Osteoblast (primary cell): ENCODE measurements around the gene CPA3. TPM values are rescaled to one million over a fixed set of nuclear protein-coding genes. Genes with fewer than 3 reads are reported as not detected.

ENCODE experiments used
- DNase-seq: peaks from one replicate; pipeline ENCODE4 v3.0.0; 2011; ENCODE audit warnings: low spot score, mixed read lengths; ENCODE audit not compliant: insufficient read length; ENCODE audit errors: missing footprints
- H2AFZ ChIP-seq: 2 replicates; pipeline ENCODE4 v1.6.0; 2011; ENCODE audit warnings: mild to moderate bottlenecking, low read length
- H3K27ac ChIP-seq: 2 replicates; pipeline ENCODE4 v1.5.1; 2011; ENCODE audit warnings: mild to moderate bottlenecking, low read depth, low read length, moderate library complexity
- H3K27me3 ChIP-seq: 2 replicates; pipeline ENCODE4 v1.6.0; 2012; ENCODE audit warnings: mild to moderate bottlenecking, control low read depth, inconsistent platforms, low read length, moderate library complexity; ENCODE audit not compliant: insufficient read depth
- H3K36me3 ChIP-seq: 2 replicates; pipeline ENCODE4 v1.5.1; 2011; ENCODE audit warnings: mild to moderate bottlenecking, low read length, control low read depth, moderate library complexity; ENCODE audit not compliant: insufficient read depth
- H3K4me1 ChIP-seq: 2 replicates; pipeline ENCODE4 v1.5.1; 2011; ENCODE audit warnings: mild to moderate bottlenecking, low read length, control low read depth, moderate library complexity; ENCODE audit not compliant: insufficient read depth
- H3K4me2 ChIP-seq: 2 replicates; pipeline ENCODE4 v1.6.0; 2011; ENCODE audit warnings: mild to moderate bottlenecking, low read length; ENCODE audit not compliant: insufficient read depth
- H3K4me3 ChIP-seq: fragments of 200-600 bp; sonication (generic); 3 replicates; pipeline ENCODE4 v1.5.1; 2012; ENCODE audit warnings: mild to moderate bottlenecking, low read length, inconsistent platforms; ENCODE audit not compliant: insufficient read depth
- H3K79me2 ChIP-seq: 2 replicates; pipeline ENCODE4 v1.6.0; 2012; ENCODE audit warnings: mild to moderate bottlenecking, low read length, control low read depth, inconsistent platforms; ENCODE audit not compliant: insufficient read depth
- H3K9me3 ChIP-seq: 2 replicates; pipeline ENCODE4 v1.5.1; 2011; ENCODE audit warnings: low read depth, low read length, control low read depth
- H4K20me1 ChIP-seq: 2 replicates; pipeline ENCODE4 v1.6.0; 2012; ENCODE audit warnings: mild to moderate bottlenecking, low read length, control low read depth; ENCODE audit not compliant: insufficient read depth
- CTCF ChIP-seq: IDR thresholded peaks from 2 replicates; pipeline ENCODE4 v1.5.1; 2011; ENCODE audit warnings: mild to moderate bottlenecking, low read depth, low read length, moderate library complexity; ENCODE audit errors: extremely low read depth
- total RNA-seq: library from RNA; depleted of rRNA; stranded (reverse); fragments of >200 nt; gene quantifications from 2 replicates; pipeline ENCODE4 v1.2.3, GENCODE V29; 2012

The CPA3 gene
- total RNA-seq, 1 donor: 1.1 TPM

GRCh38 chr3:148840451-148840850 is 24.6 kb upstream of the CPA3 start:
- no peaks in the 10 kb centered on the region for H3K4me1 ChIP-seq
- no peaks in the 10 kb centered on the region for H4K20me1 ChIP-seq
- no peaks in the 10 kb centered on the region for H3K36me3 ChIP-seq
- no peak for TF ChIP-seq CTCF
- H3K9me3 ChIP-seq: no peaks in the 10 kb centered on the region
- no peak for DNase-seq
- H2AFZ ChIP-seq: no peak overlapping the region
- H3K27me3 ChIP-seq: no peaks in the 10 kb centered on the region
- H3K27ac ChIP-seq: no peak overlapping the region
- no peak overlapping the region for H3K4me2 ChIP-seq
- no peak overlapping the region for H3K4me3 ChIP-seq
- no peaks in the 10 kb centered on the region for H3K79me2 ChIP-seq

GRCh38 chr3:148845756-148846395 is 19.2 kb upstream of the CPA3 start:
- H4K20me1 ChIP-seq: no peaks in the 10 kb centered on the region
- H3K36me3 ChIP-seq: no peaks in the 10 kb centered on the region
- DNase-seq: no peak
- no peak overlapping the region for H3K4me3 ChIP-seq
- no peaks in the 10 kb centered on the region for H3K9me3 ChIP-seq
- H3K27me3 ChIP-seq: no peaks in the 10 kb centered on the region
- H3K4me1 ChIP-seq: no peaks in the 10 kb centered on the region
- no peak for TF ChIP-seq CTCF
- no peak overlapping the region for H3K27ac ChIP-seq
- H3K4me2 ChIP-seq: no peak overlapping the region
- no peaks in the 10 kb centered on the region for H3K79me2 ChIP-seq
- no peak overlapping the region for H2AFZ ChIP-seq

GRCh38 chr3:148847351-148847750 is 17.7 kb upstream of the CPA3 start:
- no peak overlapping the region for H3K4me2 ChIP-seq
- no peak for TF ChIP-seq CTCF
- H3K27ac ChIP-seq: no peak overlapping the region
- DNase-seq: no peak
- H3K4me3 ChIP-seq: no peak overlapping the region
- no peaks in the 10 kb centered on the region for H3K79me2 ChIP-seq
- H4K20me1 ChIP-seq: no peaks in the 10 kb centered on the region
- no peaks in the 10 kb centered on the region for H3K4me1 ChIP-seq
- H3K9me3 ChIP-seq: no peaks in the 10 kb centered on the region
- no peaks in the 10 kb centered on the region for H3K27me3 ChIP-seq
- no peaks in the 10 kb centered on the region for H3K36me3 ChIP-seq
- H2AFZ ChIP-seq: no peak overlapping the region

GRCh38 chr3:148848410-148848809 is 16.7 kb upstream of the CPA3 start:
- H3K9me3 ChIP-seq: no peaks in the 10 kb centered on the region
- no peak overlapping the region for H2AFZ ChIP-seq
- no peak for TF ChIP-seq CTCF
- H3K27me3 ChIP-seq: no peaks in the 10 kb centered on the region
- H3K36me3 ChIP-seq: no peaks in the 10 kb centered on the region
- no peak overlapping the region for H3K4me2 ChIP-seq
- H3K27ac ChIP-seq: no peak overlapping the region
- no peak overlapping the region for H3K4me3 ChIP-seq
- H3K79me2 ChIP-seq: no peaks in the 10 kb centered on the region
- no peak for DNase-seq
- no peaks in the 10 kb centered on the region for H4K20me1 ChIP-seq
- H3K4me1 ChIP-seq: no peaks in the 10 kb centered on the region
